ENCODE results near the gene SNX8.

The SNX8 gene

GRCh38 chr7:2259480-2259879, 54.8 kb downstream of the SNX8 start:
- no peak for FAIRE-seq

- FAIRE-seq, result no peak
Observed at GRCh38 chr7:2258661-2259365, 55.4 kb downstream of the SNX8 start.

GRCh38 chr7:2257651-2258050, 56.6 kb downstream of the SNX8 start:
- no peak for FAIRE-seq

- FAIRE-seq, result no peak
Observed at GRCh38 chr7:2257046-2257551, 57.1 kb downstream of the SNX8 start.

GRCh38 chr7:2256306-2257045, 57.8 kb downstream of the SNX8 start:
- no peak for FAIRE-seq

GRCh38 chr7:2255145-2256139, 58.8 kb downstream of the SNX8 start:
- FAIRE-seq, result no peak

- FAIRE-seq, result no peak
Observed at GRCh38 chr7:2254429-2255144, 59.7 kb downstream of the SNX8 start.

GRCh38 chr7:2253525-2254244, 60.6 kb downstream of the SNX8 start:
- FAIRE-seq, result no peak

- no peak for FAIRE-seq
Observed at GRCh38 chr7:2253021-2253420, 61.2 kb downstream of the SNX8 start.

- FAIRE-seq, result no peak
Observed at GRCh38 chr7:2251841-2252771, 62.1 kb downstream of the SNX8 start.

GRCh38 chr7:2251381-2251780, 62.9 kb downstream of the SNX8 start:
- FAIRE-seq, result no peak

GRCh38 chr7:2249744-2250323, 64.4 kb downstream of the SNX8 start:
- FAIRE-seq, result no peak

- no peak for FAIRE-seq
Observed at GRCh38 chr7:2248984-2249694, 65.1 kb downstream of the SNX8 start.

- FAIRE-seq, result no peak
Observed at GRCh38 chr7:2247141-2247995, 66.9 kb downstream of the SNX8 start.

- FAIRE-seq, result no peak
Observed at GRCh38 chr7:2245883-2246675, 68.2 kb downstream of the SNX8 start.

- no peak for FAIRE-seq
Observed at GRCh38 chr7:2244404-2244995, 69.7 kb downstream of the SNX8 start.

GRCh38 chr7:2243458-2243857, 70.8 kb downstream of the SNX8 start:
- FAIRE-seq, result no peak
